ENCODE results near the gene TBC1D1. TPM values are rescaled to one million over a fixed set of nuclear protein-coding genes. Genes with fewer than 3 reads are reported as not detected.

The TBC1D1 gene
- total RNA-seq, 1 donor from 2014 or later = 96.0 TPM

- H3K27ac ChIP-seq = no peak overlapping the region
- no peaks in the 10 kb centered on the region for H3K9me3 ChIP-seq
- no peak for TF ChIP-seq POLR2A (IDR thresholded peaks at IDR 0.05)
- no peak for TF ChIP-seq CTCF (IDR thresholded peaks at IDR 0.05)
- no peak for TF ChIP-seq POLR2AphosphoS5 (IDR thresholded peaks at IDR 0.05; ENCODE audit: insufficient read depth in 1 of 2, low read depth in 1 of 2)
- H3K4me1 ChIP-seq = no peaks in the 10 kb centered on the region
- peaks cover 0 to 25% of the 10 kb centered on the region in 2 donors for H3K36me3 ChIP-seq
- no peak overlapping the region for H3K4me3 ChIP-seq
- DNase-seq (ENCODE audit: extremely low spot score in 2 of 2) = no peak
- intact Hi-C loops (cut with DNase I) = no loop called here
- H3K27me3 ChIP-seq = no peaks in the 10 kb centered on the region
Observed at GRCh38 chr4:37858112-37858511, 32.8 kb upstream of the TBC1D1 start.

DNA sequence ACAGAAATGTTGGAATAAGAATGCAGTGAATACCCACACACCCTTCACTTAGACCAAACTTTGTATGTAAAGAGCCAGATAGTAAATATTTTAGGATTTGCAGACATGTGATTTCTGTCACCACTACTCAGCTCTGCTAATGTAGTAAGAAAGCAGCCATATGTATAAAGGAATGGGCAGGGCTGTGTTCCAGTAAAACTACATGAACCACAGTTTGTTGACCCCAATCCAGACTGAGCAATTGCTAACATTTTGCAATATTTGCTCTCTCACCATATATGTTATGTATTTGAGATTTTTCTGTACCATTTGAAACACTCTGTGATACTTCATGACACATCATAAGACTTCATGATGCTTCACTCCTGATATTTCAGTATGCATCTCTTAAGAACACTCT is 32.0 kb upstream of the TBC1D1 start:
- Histone ChIP-seq H3K36me3 (peaks cover 0 to 21% of the 10 kb centered on the region in 2 donors), H3K4me3 (no peak overlapping the region), H3K9me3 (no peaks in the 10 kb centered on the region), H3K27me3 (no peaks in the 10 kb centered on the region), H3K27ac (no peak overlapping the region), H3K4me1 (no peaks in the 10 kb centered on the region)
- intact Hi-C loops (cut with DNase I) = no loop called here
- TF ChIP-seq POLR2A (IDR thresholded peaks at IDR 0.05) (no peak), POLR2AphosphoS5 (IDR thresholded peaks at IDR 0.05; ENCODE audit: insufficient read depth in 1 of 2, low read depth in 1 of 2) (no peak), CTCF (IDR thresholded peaks at IDR 0.05) (no peak)
- DNase-seq (ENCODE audit: extremely low spot score in 2 of 2) = no peak

GRCh38 chr4:37860266-37860665 is 30.6 kb upstream of the TBC1D1 start:
- no peak for DNase-seq (ENCODE audit: extremely low spot score in 2 of 2)
- H3K27ac ChIP-seq = no peak overlapping the region
- no peaks in the 10 kb centered on the region for H3K4me1 ChIP-seq
- intact Hi-C loops (cut with DNase I) = no loop called here
- no peak overlapping the region for H3K4me3 ChIP-seq
- H3K9me3 ChIP-seq = no peaks in the 10 kb centered on the region
- no peaks in the 10 kb centered on the region for H3K27me3 ChIP-seq
- TF ChIP-seq CTCF (IDR thresholded peaks at IDR 0.05) (no peak), POLR2A (IDR thresholded peaks at IDR 0.05) (no peak), POLR2AphosphoS5 (IDR thresholded peaks at IDR 0.05; ENCODE audit: insufficient read depth in 1 of 2, low read depth in 1 of 2) (no peak)
- H3K36me3 ChIP-seq = peaks cover 0 to 15% of the 10 kb centered on the region in 2 donors

- H3K9me3 ChIP-seq = no peaks in the 10 kb centered on the region
- no peaks in the 10 kb centered on the region for H3K36me3 ChIP-seq
- no peaks in the 10 kb centered on the region for H3K4me1 ChIP-seq
- H3K27me3 ChIP-seq = no peaks in the 10 kb centered on the region
- intact Hi-C loops (cut with DNase I) = no loop called here
- H3K4me3 ChIP-seq = no peak overlapping the region
- TF ChIP-seq POLR2AphosphoS5 (IDR thresholded peaks at IDR 0.05; ENCODE audit: insufficient read depth in 1 of 2, low read depth in 1 of 2) = no peak
- no peak for TF ChIP-seq CTCF (IDR thresholded peaks at IDR 0.05)
- no peak for TF ChIP-seq POLR2A (IDR thresholded peaks at IDR 0.05)
- no peak overlapping the region for H3K27ac ChIP-seq
- DNase-seq (ENCODE audit: extremely low spot score in 2 of 2) = no peak
Observed at GRCh38 chr4:37862961-37863360, 27.9 kb upstream of the TBC1D1 start.

DNA sequence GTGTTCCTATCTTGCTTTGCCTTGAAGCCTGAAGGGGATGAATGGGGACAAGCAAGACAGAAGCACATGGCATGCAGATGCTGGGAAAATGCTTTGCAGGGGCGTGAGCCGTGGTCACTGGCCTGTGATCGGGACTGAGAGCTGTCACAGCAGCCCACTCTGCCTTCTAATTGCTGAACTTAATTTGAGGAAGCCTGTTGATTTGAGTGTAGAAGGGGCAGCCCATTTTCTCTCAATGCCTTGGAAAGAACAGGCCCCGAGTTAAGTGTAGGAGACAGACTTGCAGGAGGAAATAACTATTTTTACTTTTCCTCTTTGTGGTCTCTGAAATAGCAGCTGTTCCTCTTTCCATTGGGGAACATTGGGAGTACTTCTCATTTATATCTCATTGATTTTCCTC is 26.1 kb upstream of the TBC1D1 start:
- Histone ChIP-seq H3K27ac (no peak overlapping the region), H3K27me3 (no peaks in the 10 kb centered on the region), H3K36me3 (no peaks in the 10 kb centered on the region), H3K4me1 (no peaks in the 10 kb centered on the region), H3K9me3 (no peaks in the 10 kb centered on the region), H3K4me3 (no peak overlapping the region)
- no peak for DNase-seq (ENCODE audit: extremely low spot score in 2 of 2)
- TF ChIP-seq POLR2AphosphoS5 (IDR thresholded peaks at IDR 0.05; ENCODE audit: insufficient read depth in 1 of 2, low read depth in 1 of 2) (no peak), POLR2A (IDR thresholded peaks at IDR 0.05) (no peak), CTCF (IDR thresholded peaks at IDR 0.05) (no peak)
- intact Hi-C loops (cut with DNase I) = no loop called here

All from vagina (tissue), 2 donors.